GM06990 (cell line): ENCODE results near the gene DLG2.

ENCODE experiments used
- DNase-seq: peaks from one replicate; pipeline ENCODE4 v3.0.0-alpha.2; 2011; ENCODE audit not compliant: insufficient read length; ENCODE audit errors: extremely low read depth
- H3K27me3 ChIP-seq: replicated peaks from 2 replicates; pipeline ENCODE4 v1.6.0; 2011; ENCODE audit warnings: low read length; ENCODE audit not compliant: control insufficient read depth, insufficient read depth
- H3K36me3 ChIP-seq: 2 replicates; pipeline ENCODE4 v1.5.1; 2011; ENCODE audit warnings: low read length; ENCODE audit not compliant: control insufficient read depth, insufficient read depth
- H3K4me3 ChIP-seq: replicated peaks from 2 replicates; pipeline ENCODE4 v1.5.1; 2011; ENCODE audit warnings: low read depth, mild to moderate bottlenecking, control low read depth, low read length
- CTCF ChIP-seq: IDR thresholded peaks from 2 replicates; pipeline ENCODE4 v1.5.1; 2011; ENCODE audit warnings: low read length, control low read depth, mild to moderate bottlenecking, inconsistent platforms; ENCODE audit not compliant: insufficient read depth, poor library complexity, severe bottlenecking

The DLG2 gene

GRCh38 chr11:84241343-84242131 lies 1385.6 kb downstream of the DLG2 start:
- no peaks in the 10 kb centered on the region for H3K27me3 ChIP-seq
- DNase-seq: no peak
- TF ChIP-seq CTCF: no peak
- no peaks in the 10 kb centered on the region for H3K36me3 ChIP-seq
- no peak overlapping the region for H3K4me3 ChIP-seq

GRCh38 chr11:84240847-84241246 lies 1386.3 kb downstream of the DLG2 start:
- no peaks in the 10 kb centered on the region for H3K27me3 ChIP-seq
- DNase-seq: no peak
- H3K4me3 ChIP-seq: no peak overlapping the region
- H3K36me3 ChIP-seq: no peaks in the 10 kb centered on the region
- no peak for TF ChIP-seq CTCF

GRCh38 chr11:84236436-84236835 lies 1390.7 kb downstream of the DLG2 start:
- Histone ChIP-seq H3K27me3 (no peaks in the 10 kb centered on the region; the same call in 1 of the 2 replicates), H3K36me3 (no peaks in the 10 kb centered on the region), H3K4me3 (no peak overlapping the region)
- no peak for TF ChIP-seq CTCF
- DNase-seq: no peak

GRCh38 chr11:84234462-84235202 lies 1392.5 kb downstream of the DLG2 start:
- Histone ChIP-seq H3K27me3 (no peaks in the 10 kb centered on the region; the same call in 1 of the 2 replicates), H3K4me3 (no peak overlapping the region), H3K36me3 (no peaks in the 10 kb centered on the region)
- TF ChIP-seq CTCF: no peak
- DNase-seq: no peak

- H3K4me3 ChIP-seq: no peak overlapping the region
- no peak for DNase-seq
- no peaks in the 10 kb centered on the region for H3K36me3 ChIP-seq
- no peaks in the 10 kb centered on the region; the same call in 1 of the 2 replicates for H3K27me3 ChIP-seq
- no peak for TF ChIP-seq CTCF
Observed at GRCh38 chr11:84234011-84234410, 1393.1 kb downstream of the DLG2 start.
